HepG2 (cell line): ENCODE data around the gene PATL2. TPM values are rescaled to one million over a fixed set of nuclear protein-coding genes. Genes with fewer than 3 reads are reported as not detected.

Source experiments
- ASH2L ChIP-seq: fragments of 300-600, 200-600 bp; sonication (generic); IDR thresholded peaks from 2 replicates; pipeline ENCODE4 v1.7.0; 2017; ENCODE audit warnings: low read depth, mild to moderate bottlenecking, moderate library complexity, mixed read lengths, low read length; ENCODE audit not compliant: insufficient read length
- CENPBD1 ChIP-seq: sonication (generic); formaldehyde crosslinking; IDR thresholded peaks from 2 replicates; pipeline ENCODE4 v1.8.0; 2022; ENCODE audit warnings: missing genetic modification reagents, low read depth, mild to moderate bottlenecking, borderline replicate concordance
- ETV6 ChIP-seq: sonication (generic); formaldehyde crosslinking; conservative IDR thresholded peaks from 2 replicates; pipeline ENCODE4 v1.4.0; 2020; ENCODE audit warnings: missing genetic modification reagents
- HNRNPUL1 ChIP-seq: fragments of 200-400 bp; formaldehyde crosslinking; IDR thresholded peaks from 2 replicates; pipeline ENCODE4 v1.6.1; 2017; ENCODE audit warnings: low read depth, mild to moderate bottlenecking, low read length, moderate library complexity
- JUND ChIP-seq: sonication (generic); formaldehyde crosslinking; IDR thresholded peaks from 2 replicates; pipeline ENCODE4 v1.8.0; 2022; ENCODE audit warnings: mild to moderate bottlenecking, missing genetic modification reagents
- MED13 ChIP-seq: sonication (generic); formaldehyde crosslinking; IDR thresholded peaks from 2 replicates; pipeline ENCODE4 v1.5.0; 2020; ENCODE audit warnings: missing genetic modification reagents
- SIX1 ChIP-seq: sonication (generic); formaldehyde crosslinking; IDR thresholded peaks from 2 replicates; pipeline ENCODE4 v1.4.0; 2020; ENCODE audit warnings: missing genetic modification reagents, borderline replicate concordance
- TBX3 ChIP-seq: fragments of 450-650 bp; IDR thresholded peaks from 2 replicates; pipeline ENCODE4 v1.6.1; 2017; ENCODE audit warnings: antibody characterized with exemption, mild to moderate bottlenecking, inconsistent platforms, borderline replicate concordance
- THAP11 ChIP-seq: IDR thresholded peaks from 2 replicates; pipeline ENCODE4 v1.6.1; 2016; ENCODE audit warnings: missing biosample characterization, missing genetic modification reagents
- ZC3H13 ChIP-seq: sonication (generic); formaldehyde crosslinking; IDR thresholded peaks from 2 replicates; pipeline ENCODE4 v1.8.1; 2023; ENCODE audit warnings: mild to moderate bottlenecking, missing genetic modification reagents, moderate library complexity
- ZFP41 ChIP-seq: sonication (generic); formaldehyde crosslinking; IDR thresholded peaks from 2 replicates; pipeline ENCODE4 v1.4.0; 2020; ENCODE audit warnings: mild to moderate bottlenecking, missing genetic modification reagents, borderline replicate concordance
- ZNF18 ChIP-seq: sonication (generic); formaldehyde crosslinking; IDR thresholded peaks from 2 replicates; pipeline ENCODE4 v1.8.0; 2022; ENCODE audit warnings: mild to moderate bottlenecking, missing genetic modification reagents; ENCODE audit not compliant: insufficient replicate concordance
- ZNF207 ChIP-seq: fragments of 450-650 bp; IDR thresholded peaks from 2 replicates; pipeline ENCODE4 v1.6.1; 2016; ENCODE audit warnings: antibody characterized with exemption, borderline replicate concordance
- ZNF550 ChIP-seq: sonication (generic); formaldehyde crosslinking; IDR thresholded peaks from 2 replicates; pipeline ENCODE4 v1.4.0; 2020; ENCODE audit warnings: mild to moderate bottlenecking, missing genetic modification reagents, borderline replicate concordance
- ZNF557 ChIP-seq: sonication (generic); formaldehyde crosslinking; IDR thresholded peaks from 2 replicates; pipeline ENCODE4 v1.4.0; 2020; ENCODE audit warnings: missing genetic modification reagents
- ZNF563 ChIP-seq: sonication (generic); formaldehyde crosslinking; IDR thresholded peaks from 2 replicates; pipeline ENCODE4 v1.8.0; 2022; ENCODE audit warnings: mild to moderate bottlenecking, moderate library complexity, missing genetic modification reagents
- ZNF704 ChIP-seq: sonication (generic); formaldehyde crosslinking; IDR thresholded peaks from 2 replicates; pipeline ENCODE4 v1.8.1; 2023; ENCODE audit warnings: mild to moderate bottlenecking, inconsistent platforms, moderate library complexity, missing genetic modification reagents, borderline replicate concordance
- polyA plus RNA-seq, 8 experiments: library from polyadenylated mRNA; depleted of rRNA in 3 of 8; stranded (reverse) in 7 of 8; unstranded in 1 of 8; fragments of >200 nt; fragmentation: Illumina TruSeq in 4 of 8; extraction: Trizol in 4 of 8; gene quantifications; 2 replicates each; pipeline versions ENCODE4 v1.2.1 to v1.2.3, GENCODE V29; 2011 to 2016; ENCODE audit warnings: low read depth in 4 of 8, missing spikeins in 1 of 8, mixed read lengths in 1 of 8; ENCODE audit not compliant: insufficient read depth in 1 of 8
- total RNA-seq, 5 experiments: library from RNA; depleted of rRNA; stranded (reverse); fragments of >200 nt; fragmentation: Illumina TruSeq; extraction: Trizol; gene quantifications; 2 replicates each; pipeline ENCODE4 v1.2.3, GENCODE V29; 2016; ENCODE audit warnings: low read depth in 1 of 5
- TF ChIP-seq, protein P1 (sequence below): IDR thresholded peaks from 2 replicates; pipeline ENCODE4 v1.6.1; 2012; ENCODE audit warnings: inconsistent platforms
- TF ChIP-seq, protein P2 (sequence below): sonication (generic); formaldehyde crosslinking; IDR thresholded peaks from 2 replicates; pipeline ENCODE4 v1.4.0; 2020; ENCODE audit warnings: missing genetic modification reagents, mild to moderate bottlenecking, borderline replicate concordance
- TF ChIP-seq, protein P3 (sequence below): sonication (generic); formaldehyde crosslinking; IDR thresholded peaks from 2 replicates; pipeline ENCODE4 v1.4.0; 2020; ENCODE audit warnings: missing genetic modification reagents

Gene PATL2
- total and polyA plus RNA-seq, 2 of the 13 experiments (the other 11 are each of a cell fraction or from before 2014, with no cell fraction given) = 0.15 to 0.53 TPM

- no peak for TF ChIP-seq ZNF18
- TF ChIP-seq, protein P1, sequence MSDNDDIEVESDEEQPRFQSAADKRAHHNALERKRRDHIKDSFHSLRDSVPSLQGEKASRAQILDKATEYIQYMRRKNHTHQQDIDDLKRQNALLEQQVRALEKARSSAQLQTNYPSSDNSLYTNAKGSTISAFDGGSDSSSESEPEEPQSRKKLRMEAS = no peak
- TF ChIP-seq ETV6 (CRISPR knock-in tag) = 0 out of 2 replicates have a peak, but pooled peaks have one; percentile 16
- TF ChIP-seq ZNF563 (CRISPR knock-in tag) = no peak
- 0 out of 2 replicates have a peak, but pooled peaks have one; percentile 22 for TF ChIP-seq ZFP41 (CRISPR knock-in tag)
- no peak for TF ChIP-seq ZC3H13 (CRISPR knock-in tag)
- TF ChIP-seq MED13 (CRISPR knock-in tag) = no peak
- TF ChIP-seq JUND (CRISPR knock-in tag) = no peak
- TF ChIP-seq SIX1 = no peak
- TF ChIP-seq ZNF557 (CRISPR knock-in tag) = no peak
- TF ChIP-seq ZNF207 = no peak
- TF ChIP-seq HNRNPUL1 = no peak
- TF ChIP-seq ASH2L = peak; percentile 14
- no peak for TF ChIP-seq THAP11 (CRISPR knock-in tag)
- no peak for TF ChIP-seq CENPBD1
- TF ChIP-seq TBX3 = no peak
- TF ChIP-seq, protein P2, sequence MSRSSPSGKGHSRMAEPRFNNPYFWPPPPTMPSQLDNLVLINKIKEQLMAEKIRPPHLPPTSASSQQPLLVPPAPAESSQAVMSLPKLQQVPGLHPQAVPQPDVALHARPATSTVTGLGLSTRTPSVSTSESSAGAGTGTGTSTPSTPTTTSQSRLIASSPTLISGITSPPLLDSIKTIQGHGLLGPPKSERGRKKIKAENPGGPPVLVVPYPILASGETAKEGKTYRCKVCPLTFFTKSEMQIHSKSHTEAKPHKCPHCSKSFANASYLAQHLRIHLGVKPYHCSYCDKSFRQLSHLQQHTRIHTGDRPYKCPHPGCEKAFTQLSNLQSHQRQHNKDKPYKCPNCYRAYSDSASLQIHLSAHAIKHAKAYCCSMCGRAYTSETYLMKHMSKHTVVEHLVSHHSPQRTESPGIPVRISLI = 0 out of 2 replicates have a peak, but pooled peaks have one; percentile 7
- TF ChIP-seq, protein P3, sequence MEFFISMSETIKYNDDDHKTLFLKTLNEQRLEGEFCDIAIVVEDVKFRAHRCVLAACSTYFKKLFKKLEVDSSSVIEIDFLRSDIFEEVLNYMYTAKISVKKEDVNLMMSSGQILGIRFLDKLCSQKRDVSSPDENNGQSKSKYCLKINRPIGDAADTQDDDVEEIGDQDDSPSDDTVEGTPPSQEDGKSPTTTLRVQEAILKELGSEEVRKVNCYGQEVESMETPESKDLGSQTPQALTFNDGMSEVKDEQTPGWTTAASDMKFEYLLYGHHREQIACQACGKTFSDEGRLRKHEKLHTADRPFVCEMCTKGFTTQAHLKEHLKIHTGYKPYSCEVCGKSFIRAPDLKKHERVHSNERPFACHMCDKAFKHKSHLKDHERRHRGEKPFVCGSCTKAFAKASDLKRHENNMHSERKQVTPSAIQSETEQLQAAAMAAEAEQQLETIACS (CRISPR knock-in tag) = no peak
- no peak for TF ChIP-seq ZNF704
- TF ChIP-seq ZNF550 (CRISPR knock-in tag) = peak; percentile 80; the same call in 1 of the 2 replicates
Measured at GRCh38 chr15:44662478-44663409, 48.4 kb downstream of the PATL2 start (continued).
